ENCODE results near the gene ZFHX3. TPM values are rescaled to one million over a fixed set of nuclear protein-coding genes. Genes with fewer than 3 reads are reported as not detected.
"Not testable (repeated sequence)": the region's sequence is repeated elsewhere in the genome, so short reads cannot be mapped to it uniquely, and the experiment has no call there.

The ZFHX3 gene
- total RNA-seq, 1 experiment from 2014 or later: 1.5 TPM

DNA sequence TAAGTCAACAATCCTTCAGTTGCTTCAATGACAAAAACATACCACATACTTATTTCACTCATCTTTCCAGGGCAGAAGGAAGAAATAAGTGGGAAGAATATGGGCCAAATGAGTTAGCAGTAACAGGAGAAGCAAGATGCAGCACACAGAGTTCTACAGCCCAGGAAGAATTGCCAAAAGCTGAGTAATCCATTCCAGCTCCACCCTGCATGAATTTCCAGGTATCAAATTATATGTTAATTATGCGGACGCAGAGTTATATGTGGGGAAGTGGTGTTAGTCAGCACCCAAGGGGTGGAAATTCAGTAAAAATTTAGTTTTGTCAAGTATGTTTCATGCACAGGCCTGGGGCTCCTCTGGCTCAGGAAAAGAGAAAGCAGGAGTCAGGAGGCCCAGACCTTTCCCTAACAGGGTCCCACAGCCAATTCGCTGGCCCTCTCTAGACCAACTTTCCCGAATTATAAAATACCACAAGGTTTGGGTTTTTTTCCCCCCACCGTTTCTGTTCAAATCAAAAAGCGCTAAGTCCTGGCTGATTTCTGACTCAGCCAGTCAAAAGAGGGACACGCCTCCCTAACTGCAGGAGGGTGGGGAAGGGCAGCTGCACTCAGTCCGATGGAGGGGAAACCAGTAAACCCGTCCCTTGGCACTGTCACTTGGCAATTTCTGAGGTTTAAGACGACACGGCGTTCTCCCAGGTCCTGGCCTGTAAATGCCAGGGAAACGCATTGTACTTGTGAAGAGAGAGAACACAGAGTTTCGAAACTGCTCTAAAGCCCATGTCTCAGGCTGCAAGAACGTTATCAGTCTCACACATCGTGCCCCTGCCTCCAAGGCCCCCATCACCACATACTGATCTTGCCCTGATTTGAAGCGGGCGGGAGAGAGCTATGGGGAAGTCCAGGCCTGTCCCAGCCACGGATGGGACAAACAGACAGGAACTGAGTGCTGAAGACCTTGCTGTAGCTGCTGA, 58.1 kb downstream of the ZFHX3 start:
- no peak overlapping the region for H4K91ac ChIP-seq (ENCODE audit: insufficient read length, low read depth, low read length)
- no peak overlapping the region for H2BK120ac ChIP-seq (ENCODE audit: low read depth, low read length, poor library complexity, severe bottlenecking)
- H2BK12ac ChIP-seq (ENCODE audit: insufficient read length, low read depth, low read length): no peak overlapping the region
- H2AFZ ChIP-seq (ENCODE audit: low read length): no peak overlapping the region
- H2BK15ac ChIP-seq (ENCODE audit: low read depth, low read length): no peak overlapping the region
- Mint-ChIP-seq H3K36me3 (ENCODE audit: insufficient read depth in 1 of 3, low read depth in 3 of 3) (no peaks in the 10 kb centered on the region), H3K4me3 (no peak overlapping the region), H3K4me1 (peaks cover 21 to 34% of the 10 kb centered on the region in 2 experiments), H3K9me3 (no peaks in the 10 kb centered on the region; a peak in 1 of 5 replicates), H3K27me3 (ENCODE audit: low read depth) (peaks cover 6% of the 10 kb centered on the region), H3K27ac (no peak overlapping the region)
- no peaks in the 10 kb centered on the region for H3K79me1 ChIP-seq (ENCODE audit: insufficient read depth, low read depth, low read length, poor library complexity, severe bottlenecking)
- no peak overlapping the region for H3K14ac ChIP-seq (ENCODE audit: insufficient read depth, low read length)
- H3K4me1 ChIP-seq (ENCODE audit: insufficient read depth, low read length): peaks cover 6% of the 10 kb centered on the region; the same call in 1 of the 2 replicates
- TF ChIP-seq, protein P1, sequence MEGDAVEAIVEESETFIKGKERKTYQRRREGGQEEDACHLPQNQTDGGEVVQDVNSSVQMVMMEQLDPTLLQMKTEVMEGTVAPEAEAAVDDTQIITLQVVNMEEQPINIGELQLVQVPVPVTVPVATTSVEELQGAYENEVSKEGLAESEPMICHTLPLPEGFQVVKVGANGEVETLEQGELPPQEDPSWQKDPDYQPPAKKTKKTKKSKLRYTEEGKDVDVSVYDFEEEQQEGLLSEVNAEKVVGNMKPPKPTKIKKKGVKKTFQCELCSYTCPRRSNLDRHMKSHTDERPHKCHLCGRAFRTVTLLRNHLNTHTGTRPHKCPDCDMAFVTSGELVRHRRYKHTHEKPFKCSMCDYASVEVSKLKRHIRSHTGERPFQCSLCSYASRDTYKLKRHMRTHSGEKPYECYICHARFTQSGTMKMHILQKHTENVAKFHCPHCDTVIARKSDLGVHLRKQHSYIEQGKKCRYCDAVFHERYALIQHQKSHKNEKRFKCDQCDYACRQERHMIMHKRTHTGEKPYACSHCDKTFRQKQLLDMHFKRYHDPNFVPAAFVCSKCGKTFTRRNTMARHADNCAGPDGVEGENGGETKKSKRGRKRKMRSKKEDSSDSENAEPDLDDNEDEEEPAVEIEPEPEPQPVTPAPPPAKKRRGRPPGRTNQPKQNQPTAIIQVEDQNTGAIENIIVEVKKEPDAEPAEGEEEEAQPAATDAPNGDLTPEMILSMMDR (conservative IDR thresholded peaks at IDR 0.05): no peak
- H3T11ph ChIP-seq (ENCODE audit: low read length): no peak overlapping the region
- no peak overlapping the region for H3K18ac ChIP-seq (ENCODE audit: insufficient read length, low read depth, low read length)
- H4K8ac ChIP-seq (replicated peaks; ENCODE audit: insufficient read length, low read depth, low read length): no peak overlapping the region
- H3K23ac ChIP-seq (ENCODE audit: insufficient read length, low read depth, low read length): no peak overlapping the region
- no peak overlapping the region for H2AK5ac ChIP-seq (ENCODE audit: insufficient read length, low read length)
- no peak overlapping the region for H3K27ac ChIP-seq (ENCODE audit: insufficient read length, low read depth, low read length)
- DNase-seq: no peak
- no peak overlapping the region for H3K56ac ChIP-seq (ENCODE audit: insufficient read length, low read depth, low read length)
- H3K79me2 ChIP-seq (ENCODE audit: insufficient read depth, low read length): no peaks in the 10 kb centered on the region
- H4K5ac ChIP-seq (ENCODE audit: insufficient read length, low read depth, low read length): no peak overlapping the region
- no peak overlapping the region for H2BK20ac ChIP-seq (ENCODE audit: low read depth, low read length, poor library complexity, severe bottlenecking)
- H3K23me2 ChIP-seq (ENCODE audit: insufficient read length, low read depth, low read length, poor library complexity, severe bottlenecking): no peaks in the 10 kb centered on the region
- no CpG with 5 or more reads among the region's 19 CpGs for WGBS (ENCODE audit: extremely low coverage, insufficient read length, low lambda C conversion rate)
- no peak overlapping the region for H2BK5ac ChIP-seq (ENCODE audit: insufficient read length, low read length)
- no peak overlapping the region for H3K4me2 ChIP-seq (ENCODE audit: insufficient read depth, insufficient read length, low read length)
- no peak overlapping the region for H3K4ac ChIP-seq (ENCODE audit: low read depth, low read length)
- H3K9ac ChIP-seq (ENCODE audit: extremely low read depth, insufficient read length, low read length): no peak overlapping the region
- H4K20me1 ChIP-seq (ENCODE audit: control insufficient read depth, insufficient read depth, insufficient read length): no peaks in the 10 kb centered on the region
- no peaks in the 10 kb centered on the region for H3K27me3 ChIP-seq (ENCODE audit: insufficient read depth, low read length)
- H3K9me3 ChIP-seq (ENCODE audit: control insufficient read depth, low read depth, low read length): no peaks in the 10 kb centered on the region

DNA sequence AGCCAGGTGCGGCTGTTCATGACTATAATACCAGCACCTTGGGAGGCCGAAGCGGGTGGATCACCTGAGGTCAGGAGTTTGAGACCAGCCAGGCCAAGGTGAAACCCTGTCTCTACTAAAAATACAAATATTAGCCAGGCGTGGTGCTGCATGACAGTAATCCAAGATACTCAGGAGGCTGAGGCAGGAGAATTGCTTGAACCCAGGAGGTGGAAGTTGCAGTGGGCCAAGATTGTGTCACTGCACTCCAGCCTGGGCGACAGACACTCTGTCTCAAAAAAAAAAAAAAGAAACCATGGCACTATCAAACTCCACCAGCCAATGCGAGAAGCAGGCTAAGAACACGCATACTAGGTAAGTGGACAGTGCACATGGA, 58.7 kb downstream of the ZFHX3 start:
- H3K9ac ChIP-seq (ENCODE audit: extremely low read depth, insufficient read length, low read length); H3K27ac Mint-ChIP-seq; H3K4ac ChIP-seq (ENCODE audit: low read depth, low read length); H4K20me1 ChIP-seq (ENCODE audit: control insufficient read depth, insufficient read depth, insufficient read length); H3K4me1 ChIP-seq (ENCODE audit: insufficient read depth, low read length); H3K79me2 ChIP-seq (ENCODE audit: insufficient read depth, low read length); H3K79me1 ChIP-seq (ENCODE audit: insufficient read depth, low read depth, low read length, poor library complexity, severe bottlenecking); H2AFZ ChIP-seq (ENCODE audit: low read length); H2BK5ac ChIP-seq (ENCODE audit: insufficient read length, low read length); H2BK120ac ChIP-seq (ENCODE audit: low read depth, low read length, poor library complexity, severe bottlenecking); H3K9me3 Mint-ChIP-seq; H2BK12ac ChIP-seq (ENCODE audit: insufficient read length, low read depth, low read length); H3K14ac ChIP-seq (ENCODE audit: insufficient read depth, low read length); H3K27me3 Mint-ChIP-seq (ENCODE audit: low read depth); H2AK5ac ChIP-seq (ENCODE audit: insufficient read length, low read length); H3T11ph ChIP-seq (ENCODE audit: low read length); H4K5ac ChIP-seq (ENCODE audit: insufficient read length, low read depth, low read length); H3K9me3 ChIP-seq (ENCODE audit: control insufficient read depth, low read depth, low read length); H3K27ac ChIP-seq (ENCODE audit: insufficient read length, low read depth, low read length); H2BK20ac ChIP-seq (ENCODE audit: low read depth, low read length, poor library complexity, severe bottlenecking); H3K56ac ChIP-seq (ENCODE audit: insufficient read length, low read depth, low read length); H3K23ac ChIP-seq (ENCODE audit: insufficient read length, low read depth, low read length); H3K27me3 ChIP-seq (ENCODE audit: insufficient read depth, low read length); H4K8ac ChIP-seq (replicated peaks; ENCODE audit: insufficient read length, low read depth, low read length); H3K23me2 ChIP-seq (ENCODE audit: insufficient read length, low read depth, low read length, poor library complexity, severe bottlenecking); H4K91ac ChIP-seq (ENCODE audit: insufficient read length, low read depth, low read length); DNase-seq; H3K4me2 ChIP-seq (ENCODE audit: insufficient read depth, insufficient read length, low read length); H3K36me3 Mint-ChIP-seq (ENCODE audit: insufficient read depth in 1 of 3, low read depth in 3 of 3); H3K4me3 Mint-ChIP-seq; H2BK15ac ChIP-seq (ENCODE audit: low read depth, low read length); H3K18ac ChIP-seq (ENCODE audit: insufficient read length, low read depth, low read length): not testable (repeated sequence)
- no CpG with 5 or more reads among the region's 7 CpGs for WGBS (ENCODE audit: extremely low coverage, insufficient read length, low lambda C conversion rate)
- H3K4me1 Mint-ChIP-seq: peaks cover 20 to 34% of the 10 kb centered on the region in 2 experiments

Measured in H9 (cell line).